SHP77 treated with DMSO at 0.1 percent for 48 hours (cell line): ENCODE measurements around the gene USP38.
A peak's percentile ranks its signal among the peaks of the same experiment; 100 is the strongest.

ENCODE experiments used
- DNase-seq: peaks from one replicate; lab custom pipeline; 2025; lab: John Stamatoyannopoulos, UW

USP38 gene, protein sequence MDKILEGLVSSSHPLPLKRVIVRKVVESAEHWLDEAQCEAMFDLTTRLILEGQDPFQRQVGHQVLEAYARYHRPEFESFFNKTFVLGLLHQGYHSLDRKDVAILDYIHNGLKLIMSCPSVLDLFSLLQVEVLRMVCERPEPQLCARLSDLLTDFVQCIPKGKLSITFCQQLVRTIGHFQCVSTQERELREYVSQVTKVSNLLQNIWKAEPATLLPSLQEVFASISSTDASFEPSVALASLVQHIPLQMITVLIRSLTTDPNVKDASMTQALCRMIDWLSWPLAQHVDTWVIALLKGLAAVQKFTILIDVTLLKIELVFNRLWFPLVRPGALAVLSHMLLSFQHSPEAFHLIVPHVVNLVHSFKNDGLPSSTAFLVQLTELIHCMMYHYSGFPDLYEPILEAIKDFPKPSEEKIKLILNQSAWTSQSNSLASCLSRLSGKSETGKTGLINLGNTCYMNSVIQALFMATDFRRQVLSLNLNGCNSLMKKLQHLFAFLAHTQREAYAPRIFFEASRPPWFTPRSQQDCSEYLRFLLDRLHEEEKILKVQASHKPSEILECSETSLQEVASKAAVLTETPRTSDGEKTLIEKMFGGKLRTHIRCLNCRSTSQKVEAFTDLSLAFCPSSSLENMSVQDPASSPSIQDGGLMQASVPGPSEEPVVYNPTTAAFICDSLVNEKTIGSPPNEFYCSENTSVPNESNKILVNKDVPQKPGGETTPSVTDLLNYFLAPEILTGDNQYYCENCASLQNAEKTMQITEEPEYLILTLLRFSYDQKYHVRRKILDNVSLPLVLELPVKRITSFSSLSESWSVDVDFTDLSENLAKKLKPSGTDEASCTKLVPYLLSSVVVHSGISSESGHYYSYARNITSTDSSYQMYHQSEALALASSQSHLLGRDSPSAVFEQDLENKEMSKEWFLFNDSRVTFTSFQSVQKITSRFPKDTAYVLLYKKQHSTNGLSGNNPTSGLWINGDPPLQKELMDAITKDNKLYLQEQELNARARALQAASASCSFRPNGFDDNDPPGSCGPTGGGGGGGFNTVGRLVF

DNA sequence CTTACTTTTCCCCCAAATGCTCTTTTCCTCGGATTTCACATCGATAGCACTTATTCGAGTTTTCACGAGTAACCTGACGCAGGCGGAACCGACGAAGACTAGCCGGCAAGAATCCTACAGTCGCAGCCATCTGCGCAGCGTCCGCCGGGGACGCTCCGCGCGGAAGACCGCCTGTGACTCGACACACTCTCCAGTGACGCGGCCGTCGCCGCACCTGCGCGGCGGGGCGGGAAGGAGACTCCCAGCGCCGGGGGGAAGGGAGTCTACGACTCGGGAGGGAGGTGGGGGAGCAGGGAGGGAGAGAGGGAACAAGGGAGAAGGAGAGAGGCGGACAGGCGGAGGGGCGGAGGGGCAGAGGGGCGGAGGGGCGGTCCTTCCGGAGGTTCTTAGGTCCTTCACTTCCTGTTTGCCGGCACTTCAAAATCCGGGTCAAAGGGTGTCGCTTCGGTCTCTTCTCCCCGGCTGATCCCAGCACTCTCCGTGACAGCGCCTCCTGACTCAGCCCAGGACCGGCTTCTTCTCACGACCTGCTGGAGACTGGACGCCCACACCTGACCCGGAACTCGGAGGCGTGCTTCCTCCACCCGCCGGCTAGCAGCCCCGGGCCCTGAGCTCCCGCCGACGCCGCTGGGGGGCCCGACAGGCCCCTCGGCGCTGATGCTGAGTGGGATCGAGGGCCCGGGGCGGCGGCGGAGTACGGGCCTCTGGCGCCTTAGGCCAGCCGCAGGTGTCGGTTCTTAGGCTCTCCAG lies at the start of gene USP38:
Gene USP38 (plus strand): TSS at position 415 of the 750 bp plus-strand sequence. CDS start 534 bp downstream, outside the sequence.
- peak; percentile 74 for DNase-seq

GRCh38 chr4:143135358-143135757 lies 49.4 kb upstream of the USP38 start:
- DNase-seq = no peak

- DNase-seq = no peak
These were observed 44.0 kb upstream of the USP38 start for GRCh38 chr4:143140696-143141095.

DNA sequence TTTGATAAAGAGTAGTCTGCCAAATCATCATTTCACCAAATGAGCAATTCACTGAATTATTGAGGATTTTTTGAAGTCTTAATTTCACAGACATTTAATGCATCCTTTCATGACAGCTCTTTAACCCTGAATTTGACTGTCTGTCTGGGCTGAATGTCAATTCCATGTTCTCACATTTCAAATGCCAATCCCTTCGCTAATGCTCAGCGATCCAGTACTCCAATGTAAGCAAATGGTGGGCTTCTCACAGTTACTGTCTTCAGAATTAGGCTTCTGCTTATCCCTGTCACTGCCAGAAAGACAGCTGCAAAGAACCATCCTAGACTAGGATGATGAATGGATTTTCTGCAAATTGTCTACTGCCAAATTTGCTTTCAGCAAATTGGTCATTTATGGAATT lies 36.2 kb upstream of the USP38 start:
- DNase-seq = no peak

DNA sequence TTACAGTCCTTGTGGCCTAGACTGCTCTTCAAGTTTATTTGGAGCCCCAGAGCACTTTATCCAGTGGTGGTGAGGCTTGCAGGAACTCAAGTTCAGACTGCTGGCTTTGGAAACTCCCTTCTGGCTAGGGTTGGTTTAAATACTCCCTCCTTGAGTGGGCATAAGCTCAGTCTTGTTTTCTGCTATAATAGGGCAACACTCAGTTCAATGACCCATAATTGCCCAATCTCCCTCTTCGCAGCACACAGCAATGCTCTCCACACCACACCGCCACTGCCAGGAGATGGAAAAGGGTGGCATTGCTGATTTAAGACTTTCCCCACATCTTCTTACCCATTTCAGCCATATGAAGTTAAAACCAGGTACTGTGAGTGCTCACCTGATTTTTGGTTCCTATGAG lies 27.9 kb upstream of the USP38 start:
- DNase-seq = no peak

DNA sequence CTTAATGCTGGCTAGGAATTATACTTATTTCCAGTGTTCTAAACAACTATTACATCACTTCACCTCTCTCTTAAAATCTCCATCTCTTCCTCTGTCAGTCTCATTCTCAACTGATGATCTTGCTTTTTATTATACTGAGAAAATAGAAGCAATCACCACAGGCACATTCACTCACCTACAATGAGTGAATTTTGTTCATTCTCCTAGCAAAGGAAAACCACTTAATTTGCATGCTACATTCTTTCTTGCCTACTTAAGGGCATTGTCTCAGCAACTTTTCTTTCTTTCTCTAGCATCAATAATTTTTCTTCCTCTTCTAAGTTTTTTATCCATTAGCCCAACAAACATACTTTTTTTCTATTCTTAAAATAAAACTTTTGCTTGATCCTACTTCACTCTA lies 21.1 kb upstream of the USP38 start:
- DNase-seq = no peak

DNA sequence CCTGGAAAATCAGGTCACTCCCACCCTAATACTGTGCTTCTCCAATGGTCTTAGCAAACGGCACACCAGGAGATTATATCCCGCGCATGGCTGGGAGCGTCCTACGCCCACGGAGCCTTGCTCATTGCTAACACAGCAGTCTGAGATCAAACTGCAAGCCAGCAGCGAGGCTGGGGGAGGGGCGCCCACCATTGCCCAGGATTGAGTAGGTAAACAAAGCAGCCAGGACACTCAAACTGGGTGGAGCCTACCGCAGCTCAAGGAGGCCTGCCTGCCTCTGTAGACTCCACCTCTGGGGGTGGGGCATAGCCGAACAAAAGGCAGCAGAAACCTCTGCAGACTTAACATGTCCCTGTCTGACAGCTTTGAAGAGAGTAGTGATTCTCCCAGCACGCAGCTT lies 18.0 kb upstream of the USP38 start:
- peak; percentile 23 for DNase-seq

DNA sequence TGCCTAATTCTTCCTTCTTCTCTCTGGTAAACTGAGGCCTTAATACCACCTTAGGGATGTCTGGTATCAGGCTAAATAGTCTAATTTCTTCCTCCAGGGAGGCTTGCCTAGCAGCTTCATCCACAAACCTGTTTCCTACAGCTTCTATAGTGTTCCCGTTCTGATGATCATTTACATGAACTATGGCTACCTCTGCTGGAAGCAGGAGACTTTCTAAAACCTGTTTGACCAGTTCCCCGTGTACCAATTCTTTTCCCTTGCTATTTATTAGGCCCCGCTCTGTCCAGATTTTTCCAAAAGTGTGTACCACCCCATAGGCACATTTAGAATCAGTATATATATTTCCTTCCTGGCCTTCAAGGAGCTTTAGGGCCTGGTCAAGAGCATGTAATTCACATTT lies 5.8 kb upstream of the USP38 start:
- DNase-seq = no peak

- DNase-seq = no peak
These were observed 1.1 kb upstream of the USP38 start for GRCh38 chr4:143183513-143184216.

GRCh38 chr4:143184217-143184502 lies 557 bp upstream of the USP38 start:
- no peak for DNase-seq

- DNase-seq = no peak
These were observed 763 bp downstream of the USP38 start for GRCh38 chr4:143185253-143186107.

DNA sequence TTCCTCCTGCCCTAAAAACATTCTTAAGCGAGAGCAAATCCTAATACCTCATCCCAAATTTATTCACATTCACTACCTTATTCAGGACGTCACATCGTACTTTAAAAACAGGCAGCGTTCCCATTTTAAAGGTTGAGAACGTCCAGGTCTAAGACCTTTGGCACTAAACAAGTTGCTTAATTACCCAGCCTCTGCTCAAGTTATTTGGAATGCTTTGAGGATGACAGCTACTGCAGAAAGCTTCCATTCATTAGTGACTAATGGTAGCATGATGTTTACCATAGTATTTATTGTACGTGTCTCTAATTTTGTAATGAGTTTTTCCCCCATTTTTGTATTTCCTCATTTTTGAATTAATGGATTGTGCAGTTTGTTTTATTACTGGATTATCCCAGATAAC lies 1.5 kb downstream of the USP38 start:
- DNase-seq = no peak

GRCh38 chr4:143186649-143187048 lies 1.9 kb downstream of the USP38 start:
- no peak for DNase-seq

DNA sequence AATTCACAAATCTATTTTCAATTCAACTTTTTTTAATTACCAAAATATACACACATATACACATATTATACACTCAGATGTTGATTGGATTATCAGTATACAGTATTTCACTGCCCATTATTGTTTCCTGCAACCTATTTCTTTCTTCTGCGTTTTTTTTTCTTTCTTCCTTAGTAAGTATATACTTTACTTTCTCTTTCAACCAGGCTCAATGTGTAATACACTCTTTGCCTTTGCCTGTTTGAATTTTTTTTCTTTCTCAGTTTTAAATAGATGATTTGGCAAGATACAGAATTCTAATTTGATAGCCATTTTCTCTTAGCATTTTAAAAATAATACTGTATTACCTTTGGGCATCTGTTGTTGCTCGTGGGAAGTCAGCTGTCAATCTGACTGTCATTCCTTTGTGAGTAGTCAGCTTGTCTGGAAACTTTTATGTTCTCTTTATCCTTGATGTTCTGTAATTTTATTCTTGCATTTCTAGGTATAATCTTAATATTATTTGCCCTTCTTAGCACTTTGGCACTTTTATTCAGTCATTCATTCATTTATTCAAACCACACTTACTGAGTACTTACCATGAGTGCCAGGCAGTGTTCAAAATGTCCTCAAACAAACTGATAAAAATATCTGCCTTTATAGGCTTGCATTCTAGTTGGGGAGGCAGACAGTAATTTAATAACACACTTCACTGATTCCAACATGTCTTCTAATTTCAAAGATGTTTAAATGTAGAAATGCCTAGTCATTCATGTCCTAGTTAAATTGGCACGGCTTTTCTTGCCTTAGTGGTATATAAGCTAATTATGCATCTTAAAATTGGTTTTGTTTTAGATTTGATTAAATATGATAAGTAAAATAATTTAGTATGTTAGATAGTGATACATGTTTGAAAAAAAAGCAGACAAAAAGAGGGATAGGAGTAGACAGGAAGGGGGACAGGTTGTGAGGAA lies 3.7 kb downstream of the USP38 start:
- no peak for DNase-seq

DNA sequence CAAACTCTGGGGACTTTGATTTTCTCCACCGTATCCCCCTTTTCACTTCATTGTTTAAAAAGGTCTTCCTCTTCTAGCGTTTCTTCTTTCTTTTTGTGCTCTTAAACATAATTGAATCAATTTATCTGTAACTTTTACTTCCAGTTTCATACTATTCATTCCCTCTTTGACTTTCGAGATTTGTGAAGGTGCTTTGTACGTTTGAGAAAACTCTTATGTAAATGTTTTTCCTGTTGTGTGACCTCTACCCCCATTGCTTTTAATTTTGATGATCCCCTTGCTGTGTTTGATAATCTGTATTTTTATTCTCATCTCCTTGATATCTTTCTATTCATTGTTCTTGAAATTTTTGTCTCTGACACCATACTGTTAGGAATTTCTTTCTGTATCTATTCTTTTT lies 4.8 kb downstream of the USP38 start:
- no peak for DNase-seq

DNA sequence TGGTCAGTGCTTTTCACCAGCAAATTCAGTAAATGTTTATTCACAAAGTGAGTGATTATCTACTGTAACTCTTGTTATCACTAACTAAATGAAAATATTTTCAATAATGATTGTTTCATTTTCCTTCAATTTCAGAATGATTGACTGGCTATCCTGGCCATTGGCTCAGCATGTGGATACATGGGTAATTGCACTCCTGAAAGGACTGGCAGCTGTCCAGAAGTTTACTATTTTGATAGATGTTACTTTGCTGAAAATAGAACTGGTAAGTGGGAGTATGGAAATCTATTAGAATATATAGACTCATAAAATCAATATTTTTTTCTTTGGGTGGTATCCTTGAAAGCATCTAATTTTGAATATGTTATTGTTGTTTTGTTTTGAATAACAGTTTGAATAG lies 10.9 kb downstream of the USP38 start:
- no peak for DNase-seq

DNA sequence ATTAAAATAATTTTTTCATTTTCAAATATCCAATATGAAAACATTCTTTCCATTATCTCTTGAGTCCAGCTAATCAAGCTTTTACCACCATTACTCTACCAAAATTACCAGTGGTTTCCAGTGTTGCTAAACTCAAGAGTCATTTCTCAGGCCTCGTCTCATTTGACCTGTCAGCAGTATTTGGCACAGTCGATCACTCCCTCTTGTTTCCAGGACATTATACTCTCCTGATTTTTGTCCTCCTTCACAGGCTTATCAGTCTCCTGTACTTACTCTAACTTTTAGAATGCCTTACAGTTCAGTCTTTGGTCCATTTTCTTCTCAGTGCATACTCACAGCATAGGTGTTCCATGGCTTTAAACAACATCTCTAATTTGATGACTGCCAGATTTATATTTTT lies 11.6 kb downstream of the USP38 start:
- DNase-seq = no peak

GRCh38 chr4:143199503-143199902 lies 14.8 kb downstream of the USP38 start:
- no peak for DNase-seq

GRCh38 chr4:143202824-143203223 lies 18.1 kb downstream of the USP38 start:
- DNase-seq = no peak

- no peak for DNase-seq
These were observed 18.9 kb downstream of the USP38 start for GRCh38 chr4:143203577-143203976.
